Keratinocyte (primary cell): ENCODE measurements around the gene MAN1A2.

ENCODE experiments used
- CTCF ChIP-seq, 3 experiments: IDR thresholded peaks in 1 of 3; conservative IDR thresholded peaks in 1 of 3; optimal IDR thresholded peaks in 1 of 3; 2 replicates in 2 of 3; 3 replicates in 1 of 3; pipeline versions ENCODE3 to v1.5.1; 2011; ENCODE audit warnings: low read length in 3 of 3, mild to moderate bottlenecking in 3 of 3, moderate library complexity in 2 of 3, control low read depth in 1 of 3, inconsistent platforms in 1 of 3; ENCODE audit not compliant: insufficient read depth in 2 of 3; ENCODE audit errors: extremely low read depth in 1 of 3
- EZH2 ChIP-seq: IDR thresholded peaks from one replicate; pipeline ENCODE4 v1.6.1; 2012; ENCODE audit warnings: inconsistent platforms, mild to moderate bottlenecking, low read length, moderate library complexity

DNA sequence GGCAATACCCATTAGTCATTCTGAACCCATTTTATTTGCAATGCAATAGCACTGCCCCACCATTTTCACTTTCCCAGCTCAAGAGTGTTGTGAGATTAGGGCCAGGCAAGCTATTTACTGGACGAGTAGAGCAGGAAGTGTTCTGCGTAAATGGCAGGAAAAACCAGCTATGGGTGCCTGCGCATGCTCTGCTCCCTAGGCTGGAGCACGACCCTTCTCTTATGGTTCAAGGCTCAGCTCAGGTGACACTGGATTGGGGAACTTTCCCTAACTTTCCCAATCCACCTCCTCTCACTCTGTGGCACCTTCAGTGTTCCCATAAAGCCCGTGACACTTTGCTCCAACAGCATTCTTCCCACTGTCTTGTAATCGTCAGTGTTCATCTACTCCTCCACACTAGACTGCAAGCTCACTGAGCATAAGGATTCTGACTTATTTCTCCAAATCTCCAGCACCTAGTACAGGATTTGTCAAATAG lies 3.6 kb upstream of the MAN1A2 start:
- TF ChIP-seq CTCF (optimal IDR thresholded peaks at IDR 0.05 in 1 of 3, IDR thresholded peaks at IDR 0.05 in 1 of 3, conservative IDR thresholded peaks at IDR 0.05 in 1 of 3; ENCODE audit: extremely low read depth in 1 of 3, insufficient read depth in 2 of 3, low read length in 3 of 3) (no peak), EZH2 (no peak)
